Lower leg skin (tissue), 3 donors: ENCODE data around the gene GRIP1.

Experiments used
- POLR2A ChIP-seq, 2 donors: fragments of 450-650 bp; IDR thresholded peaks; one replicate each; pipeline ENCODE4 v1.6.1; 2016 to 2017; ENCODE audit warnings: antibody characterized with exemption in 2 of 2, mild to moderate bottlenecking in 1 of 2, moderate library complexity in 1 of 2
- TF ChIP-seq, protein P1 (sequence below), 3 donors: fragments of 450-650 bp; IDR thresholded peaks; one replicate each; pipeline ENCODE4 v1.5.1; 2016; ENCODE audit warnings: antibody characterized with exemption in 3 of 3, mild to moderate bottlenecking in 3 of 3, moderate library complexity in 2 of 3

DNA sequence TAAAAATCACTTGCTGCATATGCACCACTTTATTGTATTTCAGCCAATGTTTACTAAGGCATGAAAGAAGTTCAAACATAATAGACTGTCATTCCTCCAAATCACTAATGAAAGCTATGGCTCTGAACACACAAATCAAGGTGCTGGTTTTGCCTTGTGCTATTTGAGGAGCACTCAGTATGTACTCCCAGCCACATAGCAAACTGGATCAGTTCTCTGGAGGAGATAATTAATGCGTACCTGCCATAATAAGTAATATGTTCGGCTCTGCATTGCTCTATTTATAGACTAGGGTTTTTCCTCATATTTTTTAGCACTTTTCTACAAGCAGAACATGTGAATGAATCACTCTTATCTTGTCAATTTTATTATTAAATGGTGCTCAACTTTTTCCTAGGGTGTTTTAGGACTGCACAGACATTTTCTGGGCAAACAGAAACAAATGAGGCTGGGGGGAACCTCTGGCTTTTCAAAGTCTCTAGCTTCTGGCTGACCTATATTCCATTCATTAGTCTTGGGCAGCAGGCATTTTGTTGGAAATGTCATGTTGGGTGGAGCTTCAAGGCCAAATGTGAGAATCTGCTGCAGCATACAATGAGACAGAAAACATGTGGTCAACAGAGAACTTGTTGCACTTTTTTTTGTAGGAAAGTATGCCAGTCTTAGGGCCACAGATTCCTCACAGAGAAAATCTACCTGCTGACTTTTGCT, 88.4 kb downstream of the GRIP1 start:
- no peak for TF ChIP-seq POLR2A (IDR thresholded peaks at IDR 0.05)
- TF ChIP-seq, protein P1, sequence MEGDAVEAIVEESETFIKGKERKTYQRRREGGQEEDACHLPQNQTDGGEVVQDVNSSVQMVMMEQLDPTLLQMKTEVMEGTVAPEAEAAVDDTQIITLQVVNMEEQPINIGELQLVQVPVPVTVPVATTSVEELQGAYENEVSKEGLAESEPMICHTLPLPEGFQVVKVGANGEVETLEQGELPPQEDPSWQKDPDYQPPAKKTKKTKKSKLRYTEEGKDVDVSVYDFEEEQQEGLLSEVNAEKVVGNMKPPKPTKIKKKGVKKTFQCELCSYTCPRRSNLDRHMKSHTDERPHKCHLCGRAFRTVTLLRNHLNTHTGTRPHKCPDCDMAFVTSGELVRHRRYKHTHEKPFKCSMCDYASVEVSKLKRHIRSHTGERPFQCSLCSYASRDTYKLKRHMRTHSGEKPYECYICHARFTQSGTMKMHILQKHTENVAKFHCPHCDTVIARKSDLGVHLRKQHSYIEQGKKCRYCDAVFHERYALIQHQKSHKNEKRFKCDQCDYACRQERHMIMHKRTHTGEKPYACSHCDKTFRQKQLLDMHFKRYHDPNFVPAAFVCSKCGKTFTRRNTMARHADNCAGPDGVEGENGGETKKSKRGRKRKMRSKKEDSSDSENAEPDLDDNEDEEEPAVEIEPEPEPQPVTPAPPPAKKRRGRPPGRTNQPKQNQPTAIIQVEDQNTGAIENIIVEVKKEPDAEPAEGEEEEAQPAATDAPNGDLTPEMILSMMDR (IDR thresholded peaks at IDR 0.05), result no peak
